NT2/D1 (cell line): ENCODE results near the gene CHCHD6.

Experiments used
- YY1 ChIP-seq: IDR thresholded peaks from 2 replicates; pipeline ENCODE4 v1.6.1; 2011; ENCODE audit not compliant: insufficient read length, insufficient read depth
- ZNF274 ChIP-seq: IDR thresholded peaks from 2 replicates; pipeline ENCODE4 v1.6.1; 2011; ENCODE audit warnings: mild to moderate bottlenecking, low read depth, low read length

GRCh38 chr3:126850370-126851085, 146.5 kb downstream of the CHCHD6 start:
- no peak for TF ChIP-seq YY1
- no peak for TF ChIP-seq ZNF274
